Colon (tissue), 2 donors: ENCODE measurements around the gene CD300LF.

ENCODE experiments used
- FAIRE-seq: peaks from 2 replicates; lab custom pipeline; 2012; peaks lifted over from hg19 to GRCh38; lab: Jason Lieb, UNC
- donor health status: control.
- donor health status: control.

CD300LF gene

DNA sequence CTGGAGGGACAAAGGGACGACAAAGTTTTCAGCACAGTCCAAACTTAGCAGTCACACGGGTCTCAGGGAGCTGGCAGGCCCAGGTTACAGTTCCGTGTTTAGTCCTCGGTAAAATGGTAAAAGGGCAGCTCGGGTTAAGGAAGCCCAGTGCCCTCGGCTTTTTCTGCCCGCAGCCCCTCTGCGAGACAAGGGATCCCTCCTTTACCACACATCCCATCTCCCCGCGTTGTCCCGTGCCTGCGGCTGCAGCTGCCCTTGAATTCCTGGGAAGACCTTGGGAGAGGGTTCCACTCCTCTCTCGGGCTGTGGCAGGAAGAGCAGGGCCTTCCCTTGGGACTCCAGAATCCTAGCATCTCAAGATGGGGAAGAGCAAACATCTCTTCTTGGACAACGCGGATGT, 17.1 kb upstream of the CD300LF start:
- no peak for FAIRE-seq

DNA sequence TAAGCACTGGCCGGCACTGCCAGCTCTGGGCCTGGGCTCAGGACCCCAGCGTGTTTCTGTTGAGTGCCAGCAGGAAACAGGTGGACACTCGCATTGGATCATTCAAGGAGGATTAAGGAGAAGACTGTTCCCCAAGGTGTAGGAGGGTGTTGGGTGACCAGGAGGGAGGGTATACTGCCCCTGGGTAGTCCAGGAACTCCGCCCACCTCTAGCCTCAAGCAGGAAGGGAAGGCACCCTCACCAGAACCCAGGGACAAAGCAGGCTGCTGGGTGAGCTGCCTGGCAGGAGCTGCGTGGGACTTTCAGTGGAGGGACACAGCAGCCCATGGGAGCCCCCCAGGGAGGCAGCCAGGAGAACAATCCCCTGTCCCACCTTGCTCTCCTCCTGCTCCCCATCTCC, 16.6 kb upstream of the CD300LF start:
- no peak for FAIRE-seq

DNA sequence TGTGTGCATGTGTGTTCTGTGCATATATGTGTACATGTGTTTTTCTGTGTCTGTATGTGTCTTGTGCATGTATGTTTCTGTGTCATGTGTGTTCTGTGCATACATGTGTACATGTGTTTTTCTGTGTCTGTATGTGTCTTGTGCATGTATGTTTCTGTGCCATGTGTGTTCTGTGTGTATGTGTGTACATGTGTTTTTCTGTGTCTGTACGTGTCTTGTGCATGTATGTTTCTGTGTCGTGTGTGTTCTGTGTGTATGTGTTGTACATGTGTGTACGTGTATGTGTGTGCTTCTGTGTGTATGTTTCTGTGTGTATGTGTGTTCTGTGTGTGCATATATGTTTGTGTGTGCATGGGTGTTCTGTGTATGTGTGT, 16.0 kb upstream of the CD300LF start:
- no peak for FAIRE-seq

DNA sequence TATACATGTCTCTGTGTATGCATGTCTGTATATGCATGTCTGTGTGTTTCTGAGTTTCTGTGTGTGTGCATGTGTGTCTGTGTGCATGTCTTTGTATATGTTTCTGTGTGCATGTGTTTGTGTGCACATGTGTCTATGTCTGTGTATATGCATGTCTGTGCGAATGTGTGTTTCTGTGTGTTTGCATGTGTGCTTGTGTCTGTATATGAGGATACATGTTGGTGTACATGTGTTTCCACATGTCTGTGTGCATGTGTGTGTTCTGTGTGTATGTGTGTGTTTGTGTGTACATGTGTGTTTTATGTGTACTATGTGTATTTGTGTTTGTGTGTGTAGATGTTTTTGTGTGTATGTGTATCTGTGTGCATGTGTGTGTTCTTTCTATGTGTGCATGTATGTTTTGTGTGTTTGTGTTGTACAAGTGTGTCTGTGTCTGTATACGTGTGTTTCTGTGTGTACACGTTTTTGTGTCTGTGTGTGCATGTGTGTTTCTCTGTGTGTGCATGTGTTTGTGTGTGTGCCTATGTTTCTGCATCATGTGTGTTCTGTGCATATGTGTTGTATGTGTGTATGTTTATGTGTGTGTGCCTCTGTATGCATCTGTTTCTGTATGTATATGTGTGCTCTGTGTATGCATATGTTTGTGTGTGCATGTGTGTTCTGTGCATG, 15.4 kb upstream of the CD300LF start:
- no peak for FAIRE-seq

DNA sequence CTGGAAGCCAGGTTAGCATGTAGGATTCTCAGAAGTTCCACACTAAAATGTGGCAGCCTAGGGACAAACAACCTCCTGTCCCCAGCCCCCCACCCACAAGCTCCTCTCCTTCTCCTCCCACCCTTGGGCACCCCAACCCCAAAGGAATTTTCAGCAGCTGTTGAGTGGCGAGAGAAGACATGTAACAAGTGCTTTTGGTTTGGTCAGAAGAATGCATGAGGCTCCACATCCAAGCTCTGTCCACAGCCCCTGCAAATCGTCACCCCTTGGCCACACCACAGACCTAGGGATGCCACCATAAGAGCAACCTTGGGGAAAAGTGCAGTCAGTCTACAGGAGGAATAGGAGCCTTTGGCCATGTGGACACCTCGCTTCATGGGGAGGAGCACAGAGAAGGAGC, 12.4 kb upstream of the CD300LF start:
- no peak for FAIRE-seq

DNA sequence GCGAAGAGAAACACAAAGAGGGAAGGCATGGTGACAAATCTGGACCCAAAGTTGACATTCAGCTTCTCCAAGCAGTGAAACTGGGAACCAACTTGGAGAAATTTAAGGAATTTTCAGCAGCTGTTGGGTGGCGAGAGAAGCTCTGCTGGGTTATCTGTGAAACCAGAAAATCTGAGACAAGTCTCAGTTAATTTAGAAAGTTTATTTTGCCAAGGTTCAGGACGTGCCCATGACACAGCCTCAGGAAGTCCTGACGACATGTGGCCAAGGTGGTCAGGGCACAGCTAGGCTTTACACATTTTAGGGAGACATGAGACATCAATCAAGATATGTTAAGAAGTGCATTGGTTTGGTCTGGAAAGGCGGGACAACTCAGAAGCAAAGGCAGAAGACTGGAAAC, 11.2 kb upstream of the CD300LF start:
- no peak for FAIRE-seq

DNA sequence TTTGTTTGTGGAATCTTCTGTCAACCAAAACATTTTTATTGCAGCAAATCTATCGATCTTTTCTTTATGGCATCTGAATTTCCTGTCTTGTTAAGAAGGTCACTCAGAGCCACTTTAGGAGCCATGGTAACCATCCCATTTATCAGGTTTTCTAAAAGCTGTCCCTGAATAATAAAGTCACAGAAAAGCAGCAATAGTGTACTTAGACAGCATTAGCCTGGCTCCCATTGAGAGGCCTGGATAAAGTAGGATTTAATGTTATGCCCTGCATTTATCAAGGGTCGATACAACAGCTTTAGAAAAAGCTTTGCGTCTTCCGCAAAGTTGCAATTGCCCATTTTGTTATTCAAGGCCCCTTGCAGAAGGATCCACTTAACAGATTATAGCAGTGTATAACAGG, 10.1 kb upstream of the CD300LF start:
- FAIRE-seq, result no peak

DNA sequence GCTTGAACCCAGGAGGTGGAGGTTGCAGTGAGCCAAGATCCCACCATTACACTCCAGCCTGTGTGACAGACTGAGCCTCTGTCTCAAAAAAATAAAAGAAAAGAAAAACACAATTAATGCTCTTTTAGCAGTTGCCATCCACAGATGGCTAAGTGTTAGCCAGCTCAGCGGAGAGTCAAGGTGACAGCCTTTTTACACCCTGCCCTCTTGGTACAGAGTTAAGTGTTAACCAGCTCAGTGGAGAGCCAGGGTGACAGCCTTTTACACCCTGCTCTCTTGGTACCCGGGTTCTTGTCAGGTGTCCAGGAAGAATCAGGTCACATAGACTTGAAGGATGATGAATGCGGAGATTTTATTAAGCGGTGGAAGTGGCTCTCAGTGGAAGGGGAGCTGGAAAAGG, 7.8 kb upstream of the CD300LF start:
- FAIRE-seq, result no peak

DNA sequence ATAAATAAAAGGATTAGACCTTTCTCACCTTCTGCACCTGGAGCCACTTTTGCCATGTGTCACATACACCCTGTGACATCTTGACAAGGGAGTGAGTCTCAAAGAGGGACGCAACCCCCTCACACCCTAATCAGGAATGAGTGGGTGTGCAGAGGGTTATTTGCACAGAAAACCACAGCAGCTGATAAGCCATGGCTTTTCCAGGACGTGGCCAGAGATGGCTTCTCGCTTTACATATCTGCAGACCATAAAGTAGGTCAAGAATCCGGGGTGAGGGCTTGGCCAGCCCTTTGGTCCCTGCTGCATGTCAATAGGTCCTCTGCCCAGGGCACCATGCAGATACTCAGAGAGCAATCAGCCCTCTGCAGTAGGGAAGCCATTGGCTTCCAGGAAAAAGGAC, 2.4 kb upstream of the CD300LF start:
- FAIRE-seq, result no peak

DNA sequence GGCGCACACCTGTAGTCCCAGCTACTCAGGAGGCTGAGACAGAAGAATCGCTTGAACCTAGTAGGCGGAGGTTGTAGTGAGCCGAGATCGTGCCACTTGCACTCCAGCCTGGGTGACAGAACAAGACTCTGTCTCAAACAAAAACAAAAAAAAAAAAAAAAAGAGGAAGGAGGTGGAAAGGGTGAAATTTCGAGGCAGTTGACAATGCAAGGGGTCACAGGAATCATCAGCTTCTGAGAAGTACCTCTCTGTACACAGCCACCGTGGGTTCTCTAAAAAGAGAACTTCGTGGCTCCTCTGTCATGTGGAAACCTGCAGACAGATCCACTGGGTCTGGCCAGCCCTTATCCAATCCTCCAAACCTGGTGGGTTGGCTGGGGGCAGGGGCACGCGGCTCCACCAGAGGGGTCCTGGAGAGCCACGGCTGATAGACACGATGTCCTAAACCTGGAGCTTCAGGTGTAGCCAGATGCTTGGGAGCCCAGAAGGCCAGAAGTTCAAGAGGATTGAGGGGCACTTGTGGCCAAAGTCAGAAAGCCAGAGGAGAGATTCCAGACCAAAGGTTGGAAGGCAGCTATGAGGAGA, 540 bp upstream of the CD300LF start:
- FAIRE-seq, result no peak

DNA sequence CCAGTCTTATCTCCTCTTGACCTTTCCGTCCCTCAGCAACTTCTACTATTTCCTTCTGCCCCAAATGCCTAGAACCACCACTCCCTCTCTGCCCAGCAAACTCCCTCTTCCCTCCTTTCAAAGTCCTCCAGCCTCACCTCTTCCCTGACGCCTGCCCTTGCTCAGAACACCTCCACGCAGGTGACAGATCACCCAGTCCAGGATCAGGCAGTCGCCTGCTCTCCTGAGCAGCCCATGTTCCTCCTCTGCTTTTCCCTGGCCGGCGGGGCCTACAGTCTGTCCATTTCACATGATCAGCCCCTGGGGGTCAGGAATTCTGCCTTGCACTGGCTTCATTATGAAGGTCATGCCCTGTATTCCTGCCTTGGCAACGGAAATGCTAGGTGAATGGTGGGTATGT, 422 bp downstream of the CD300LF start:
- FAIRE-seq, result no peak

DNA sequence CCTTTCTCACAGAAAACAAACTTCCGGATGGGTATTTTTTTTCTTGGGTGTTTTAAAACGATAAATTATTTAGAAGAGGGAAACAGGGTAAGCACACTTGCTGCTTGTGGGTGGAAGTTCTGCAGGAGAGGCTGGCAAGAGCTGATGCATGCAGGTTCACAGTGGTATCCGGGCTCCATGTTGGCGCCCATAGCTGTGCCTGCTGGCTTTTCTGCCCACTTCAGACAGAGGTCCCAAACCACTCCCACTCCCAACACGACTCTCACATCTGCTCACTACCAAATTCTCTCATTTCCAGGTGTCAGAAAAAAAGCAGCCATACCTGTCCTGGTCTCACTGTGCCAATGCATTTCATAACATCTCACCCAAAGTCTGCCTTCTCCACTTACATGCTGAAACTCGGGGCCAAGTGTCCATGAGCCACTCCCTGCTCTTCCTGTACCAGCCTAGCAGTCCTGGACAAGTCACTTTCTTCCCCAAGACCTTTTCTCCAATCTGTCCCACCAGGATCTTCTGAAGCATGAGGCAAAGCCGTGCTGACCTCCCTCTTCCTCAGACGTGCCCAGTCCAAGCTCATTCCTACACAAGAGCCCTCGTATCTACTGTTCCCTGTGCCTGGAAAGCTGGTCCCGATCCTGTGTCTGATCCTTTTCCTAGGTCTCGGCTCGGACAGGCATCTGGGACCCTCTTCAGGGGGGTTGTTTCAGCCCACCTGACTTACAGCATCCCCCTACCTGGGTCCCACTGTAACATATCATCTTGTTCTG, 1.5 kb downstream of the CD300LF start:
- FAIRE-seq, result no peak

DNA sequence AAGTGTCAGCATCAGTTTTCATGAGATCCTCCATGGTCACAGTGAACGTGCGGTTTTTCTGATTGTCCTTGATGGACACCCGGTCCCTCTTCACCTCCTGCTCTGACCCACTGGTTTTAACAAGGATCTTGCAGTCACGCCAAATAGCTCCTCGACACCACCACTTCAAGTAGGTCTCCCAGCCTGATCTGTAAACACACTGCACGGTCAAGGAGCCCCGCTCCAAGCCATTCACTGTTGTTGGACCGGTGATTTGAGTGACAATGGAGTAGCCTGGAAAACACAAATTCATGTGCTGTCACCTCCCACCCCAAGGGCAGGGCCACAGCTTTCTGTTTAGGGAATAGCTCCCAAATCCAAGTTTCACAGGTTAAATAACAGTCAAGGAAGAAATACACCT, 8.2 kb downstream of the CD300LF start:
- FAIRE-seq, result no peak

DNA sequence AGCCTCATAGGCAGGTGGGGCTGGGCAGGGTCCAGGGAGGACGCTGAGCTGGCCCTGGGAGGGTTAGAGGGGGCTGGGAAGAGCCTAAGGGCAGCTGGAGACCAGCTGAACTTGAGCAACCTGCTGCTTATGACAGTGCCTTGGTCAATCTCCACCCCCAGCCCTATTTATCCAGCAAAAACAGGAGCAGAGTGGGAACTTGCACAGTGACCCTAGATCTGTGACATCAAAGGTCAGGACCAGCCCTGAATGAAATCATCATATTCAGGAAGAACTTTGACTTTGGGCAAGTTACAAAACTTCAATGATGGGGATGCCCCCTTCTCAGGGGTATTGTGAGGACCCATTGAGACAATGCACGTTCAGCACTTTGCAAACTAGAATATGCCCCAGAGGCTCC, 9.4 kb downstream of the CD300LF start:
- FAIRE-seq, result no peak

DNA sequence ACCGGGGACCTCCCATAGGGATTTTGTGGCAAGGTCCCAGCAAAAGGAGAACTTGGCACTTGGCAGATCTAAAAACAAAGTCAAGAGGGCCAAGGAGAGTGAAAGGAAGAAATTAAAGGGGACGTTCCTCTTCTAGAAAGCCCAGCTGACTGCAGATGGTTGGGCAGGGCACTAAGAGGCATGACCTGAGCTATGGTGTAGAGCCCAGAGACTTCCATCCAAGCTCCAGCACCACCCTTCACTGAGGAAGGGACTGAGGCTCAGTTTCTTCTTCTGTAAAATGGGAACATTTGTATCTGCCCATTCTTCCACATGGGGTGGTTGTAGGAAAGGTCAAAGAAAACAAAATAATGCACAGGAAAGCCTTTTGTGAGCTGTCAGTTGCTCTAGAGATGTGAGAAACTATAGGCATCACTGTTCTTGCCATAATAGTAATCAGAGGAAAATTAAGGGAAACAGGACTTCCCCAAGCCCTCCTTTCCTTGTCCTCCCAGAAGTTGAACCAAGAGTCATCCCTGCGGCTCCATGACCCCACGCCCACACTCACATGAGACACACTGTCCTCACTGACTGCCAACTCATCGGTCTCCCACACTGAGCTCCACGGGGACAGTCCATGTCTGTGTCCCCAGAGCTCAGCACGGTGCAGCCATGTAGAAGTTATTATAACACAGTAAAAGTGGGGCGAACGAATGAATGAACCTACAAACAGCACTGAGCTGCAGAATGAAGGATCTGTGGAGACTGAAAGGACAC, 10.4 kb downstream of the CD300LF start:
- no peak for FAIRE-seq

DNA sequence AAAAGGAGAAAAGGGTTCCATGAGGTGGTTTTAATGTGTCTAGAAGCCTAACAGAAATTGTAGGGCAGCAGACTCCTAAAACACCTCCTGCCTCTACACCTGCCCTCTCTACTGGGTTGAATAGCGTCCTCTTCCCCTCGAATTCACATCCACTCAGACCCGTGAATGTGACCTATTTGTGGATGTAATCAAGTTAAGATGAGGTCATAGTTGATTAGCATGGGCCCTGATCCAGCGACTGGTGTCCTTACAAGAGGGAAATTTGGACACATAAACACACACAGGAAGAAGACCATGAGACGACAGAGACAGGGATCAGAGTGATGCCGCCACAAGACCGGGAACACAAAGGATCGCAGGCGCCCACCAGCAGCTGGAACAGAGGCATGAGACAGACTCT, 13.5 kb downstream of the CD300LF start:
- FAIRE-seq, result no peak

DNA sequence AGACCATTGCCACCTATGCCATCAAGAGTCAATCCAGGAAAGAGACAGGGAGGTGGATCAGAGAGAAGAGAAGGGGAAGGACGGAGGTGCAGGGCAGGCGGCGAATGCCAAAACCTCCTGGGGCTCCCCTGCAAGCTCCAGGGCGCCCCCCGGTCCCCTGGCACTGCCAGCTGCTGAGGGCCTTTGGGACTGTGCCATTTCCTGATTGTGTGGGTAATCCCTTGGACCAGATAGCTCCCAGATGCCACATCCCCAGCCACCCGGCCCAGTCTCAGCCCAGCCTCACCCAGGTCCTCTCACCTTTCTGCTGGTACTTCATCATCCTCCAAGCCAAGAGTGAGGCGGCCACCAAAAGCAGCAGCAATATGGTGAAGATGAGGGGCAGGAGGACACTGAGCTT, 14.7 kb downstream of the CD300LF start:
- no peak for FAIRE-seq

DNA sequence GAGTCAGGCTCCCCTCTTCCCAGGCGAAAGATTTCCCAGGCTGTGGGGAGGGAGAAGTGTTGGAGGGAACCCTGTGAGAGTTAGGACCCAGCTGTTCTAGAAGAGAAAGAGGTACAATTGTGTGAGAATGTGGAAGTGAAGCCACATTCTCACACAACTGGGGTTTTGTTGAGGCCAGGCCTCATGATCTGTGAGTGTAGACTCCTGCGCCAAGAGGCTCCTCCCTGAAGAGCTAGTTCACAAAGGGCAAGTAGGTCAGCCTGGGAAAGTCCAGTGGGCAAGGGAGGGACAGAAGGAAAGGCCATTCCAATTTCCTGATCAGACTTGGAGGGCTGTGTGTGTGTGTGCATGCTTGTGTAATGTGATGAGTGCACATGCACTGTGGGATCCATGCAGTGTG, 15.2 kb downstream of the CD300LF start:
- no peak for FAIRE-seq

DNA sequence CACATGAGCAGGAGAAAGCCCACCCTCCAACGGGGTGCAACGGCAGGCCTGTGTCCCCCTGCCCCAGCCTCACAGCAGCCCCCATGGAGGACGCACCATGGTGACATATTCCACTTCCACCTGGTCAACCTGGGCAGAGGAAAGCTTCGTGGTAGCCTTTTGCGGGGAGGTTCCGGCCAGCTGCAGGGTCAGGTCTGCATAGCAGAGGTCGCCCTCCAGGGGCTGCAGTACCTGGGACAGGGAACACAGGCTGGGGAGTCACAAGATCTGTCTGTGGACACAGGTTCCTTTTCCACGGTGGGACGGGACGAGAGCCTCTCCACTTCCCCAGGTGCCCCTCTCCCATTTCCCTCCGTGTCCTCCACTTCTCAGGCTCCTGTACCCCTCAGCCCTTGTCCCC, 17.1 kb downstream of the CD300LF start:
- no peak for FAIRE-seq

DNA sequence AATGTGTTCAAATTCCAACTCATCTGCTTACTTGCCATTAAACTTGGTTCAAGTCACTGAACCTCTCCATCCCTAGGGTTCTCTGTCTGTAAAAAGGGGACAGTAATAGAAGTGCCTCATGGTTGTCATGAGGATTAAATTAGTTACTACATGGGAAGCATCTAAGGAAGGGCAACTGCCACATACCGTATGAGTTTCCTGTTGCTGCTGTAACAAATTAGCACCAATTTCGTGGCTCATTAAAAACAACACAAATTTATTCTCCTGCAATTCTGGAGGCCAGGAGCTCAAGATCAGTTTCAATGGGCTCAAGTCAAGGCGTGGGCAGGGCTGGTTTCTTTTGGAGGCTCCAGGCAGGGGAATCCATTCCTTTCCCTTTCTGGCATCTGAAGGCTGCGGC, 18.6 kb downstream of the CD300LF start:
- no peak for FAIRE-seq

DNA sequence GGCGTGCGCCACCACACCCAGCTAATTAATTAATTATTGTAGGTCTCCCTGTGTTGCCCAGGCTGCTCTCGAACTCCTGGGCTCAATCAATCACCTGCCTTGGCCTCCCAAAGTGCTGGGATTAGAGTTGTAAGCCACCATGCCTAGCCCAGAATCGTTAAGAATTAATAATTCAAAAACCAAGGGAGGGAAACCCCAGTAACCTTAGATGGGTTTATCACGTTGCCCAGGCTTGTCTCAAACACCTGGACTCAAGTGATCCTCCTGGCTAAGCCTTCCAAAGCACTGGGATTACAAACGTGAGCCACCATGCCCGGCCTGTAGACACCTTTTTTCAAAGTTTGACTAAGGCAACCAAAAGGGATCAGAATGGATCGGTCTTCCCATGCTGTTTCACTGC, 21.6 kb downstream of the CD300LF start:
- FAIRE-seq, result no peak

DNA sequence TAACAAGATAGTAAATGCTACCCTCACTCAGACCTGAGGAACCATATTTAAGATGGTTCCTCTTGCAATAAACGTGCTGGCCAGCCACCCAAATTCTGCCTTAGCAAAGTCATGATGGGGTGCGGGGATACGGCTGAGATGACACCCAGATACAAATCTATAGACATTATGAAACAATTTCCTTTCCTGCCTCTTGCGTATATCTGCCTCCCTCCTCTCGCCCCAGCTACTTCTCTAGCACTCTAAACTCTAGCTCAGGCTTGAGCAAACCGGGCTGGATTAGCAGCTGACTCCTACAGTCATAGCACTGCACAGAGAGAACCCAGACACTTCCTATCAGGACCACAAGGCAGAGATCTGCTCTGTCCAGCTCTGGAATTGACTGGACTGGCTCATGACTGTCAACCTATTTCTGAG, 22.3 kb downstream of the CD300LF start:
- no peak for FAIRE-seq

DNA sequence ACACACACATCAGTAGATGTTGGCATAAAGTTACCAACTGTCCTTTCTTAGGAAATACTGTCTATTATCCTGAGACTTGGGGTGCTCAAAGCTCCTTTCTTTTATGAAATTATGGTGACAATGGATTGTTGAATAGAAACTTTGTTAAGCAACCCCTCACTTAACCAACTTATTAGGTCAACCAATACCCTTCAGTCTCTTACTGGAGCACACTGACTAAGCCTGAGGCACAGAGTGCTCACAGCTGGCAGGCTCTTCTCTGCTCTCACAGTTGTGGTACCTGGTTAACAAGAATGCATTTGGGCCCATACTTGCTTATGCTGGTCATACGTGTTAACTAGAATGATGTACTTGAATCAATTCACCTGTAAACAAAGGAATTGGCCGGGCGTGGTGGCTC, 24.8 kb downstream of the CD300LF start:
- no peak for FAIRE-seq
